Heart right ventricle (tissue), 16 donors: Measurements from ENCODE around the gene TBXAS1. TPM values are rescaled to one million over a fixed set of nuclear protein-coding genes. Genes with fewer than 3 reads are reported as not detected.

ENCODE experiments used
- ATAC-seq, 8 donors: fragments of 200-7000 bp; cut with Tn5 transposase; one replicate each; pipeline ENCODE4 v1.9.1; 2020; ENCODE audit warnings: mild to moderate bottlenecking in 8 of 8, moderate library complexity in 8 of 8, moderate number of reproducible peaks in 1 of 8
- DNase-seq, 2 donors: peaks; one replicate each; pipeline ENCODE4 v3.0.0-alpha.2; 2020
- H3K27ac ChIP-seq, 10 donors: fragments of 200-600 bp; sonication (generic) in 2 of 10; one replicate each; pipeline versions ENCODE4 v1.5.0 to v1.8.0; 2020 to 2022; ENCODE audit warnings: mild to moderate bottlenecking in 3 of 10
- H3K27me3 ChIP-seq, 7 donors: fragments of 200-600 bp; one replicate each; pipeline ENCODE4 v1.8.0; 2021 to 2022; ENCODE audit warnings: mild to moderate bottlenecking in 2 of 7
- H3K36me3 ChIP-seq, 9 donors: fragments of 200-600 bp; sonication (generic) in 1 of 9; one replicate each; pipeline versions ENCODE4 v1.5.0 to v1.8.0; 2020 to 2022; ENCODE audit warnings: mild to moderate bottlenecking in 2 of 9
- H3K4me1 ChIP-seq, 9 donors: fragments of 200-600 bp; sonication (generic) in 1 of 9; one replicate each; pipeline versions ENCODE4 v1.5.0 to v1.8.0; 2020 to 2022; ENCODE audit warnings: mild to moderate bottlenecking in 4 of 9
- H3K4me3 ChIP-seq, 10 donors: fragments of 200-600 bp; sonication (generic) in 2 of 10; one replicate each; pipeline versions ENCODE4 v1.5.0 to v1.8.0; 2020 to 2022; ENCODE audit warnings: mild to moderate bottlenecking in 7 of 10, moderate library complexity in 2 of 10
- H3K9me3 ChIP-seq, 11 donors: fragments of 200-600 bp in 10 of 11; sonication (generic) in 2 of 11; one replicate each; pipeline versions ENCODE4 v1.5.0 to v1.8.0; 2013 to 2022; ENCODE audit warnings: mild to moderate bottlenecking in 2 of 11, control low read depth in 1 of 11, moderate library complexity in 1 of 11
- CTCF ChIP-seq, 9 donors: fragments of 200-600 bp; sonication (generic) in 2 of 9; IDR thresholded peaks; one replicate each; pipeline versions ENCODE4 v1.5.0 to v1.8.0; 2021 to 2022; ENCODE audit warnings: antibody characterized with exemption in 9 of 9, mild to moderate bottlenecking in 5 of 9, moderate library complexity in 1 of 9
- WGBS, 2 donors: extraction: QIAGEN DNeasy Blood & Tissue Kit; methylation state at CpG; one replicate each; pipeline ENCODE4 v1.1.7; 2013; ENCODE audit warnings: inconsistent platforms in 1 of 2; 5-methylcytosine and 5-hydroxymethylcytosine counted together
- intact Hi-C, 10 donors: fragments of 100-400 bp; cut with DNase I; formaldehyde crosslinking; loops; one replicate each; pipeline versions ENCODE4 v1.11.1 to v1.14.2; 2022
- polyA plus RNA-seq, 2 donors: library from polyadenylated mRNA; stranded (reverse); fragments of 200-250 nt; gene quantifications; one replicate each; pipeline ENCODE4 v1.2.3, GENCODE V29; 2013
- total RNA-seq, 10 donors: library from RNA; stranded (reverse); fragmentation: NEBNext Ultra II Directional in 3 of 10; extraction: Animal tissue kit (Norgen Biotek cat#: 25700) in 3 of 10; gene quantifications; one replicate each; pipeline versions ENCODE4 v1.2.1 to v1.2.4, GENCODE V29; 2021 to 2023
- donor health status: Arrhythmogenic right ventricular cardiomyopathy.
- donor health status: ischemic (EF 13 %, LVEDD 7.1; RV severe dilation, severe dysfunction).
- donor health status: healthy with polysubstance abuse.
- donor health status: DM: no; HTN: yes; CAD: no.
- donor health status: DM: no; HTN: no; CAD: no.
- donor health status: ischemic (EF 25% LVEDD 6.9; RV normal size, moderate dysfunction).
- donor health status: ischemic (EF 25% LVEDD 5.7; RV mildly dilated, moderate dysfunction).
- donor health status: healthy.
- donor health status: DM: yes; HTN: yes; CAD: no.
- donor health status: Ischemic cardiomyopathy.
- donor health status: ischemic (EF 35%, LVEDD 5.7; RV mildly dilated, moderate dysfunction).
- donor health status: nonischemic (EF 11% LVEDD 7.7; RV severe dilation, severe dysfunction).
- donor health status: DM: yes; HTN: yes; CAD: no.
- donor health status: PGD.
- donor health status: ischemic (EF 29% LVEDD 5.4; RV normal size, mild dysfunction).
- donor health status: nonischemic (EF 23%, LVEDD 6.1; RV moderate dilation, normal function).

Gene TBXAS1
- total and polyA plus RNA-seq, 12 donors: 1.7 to 17.7 (median 3.7) TPM

DNA sequence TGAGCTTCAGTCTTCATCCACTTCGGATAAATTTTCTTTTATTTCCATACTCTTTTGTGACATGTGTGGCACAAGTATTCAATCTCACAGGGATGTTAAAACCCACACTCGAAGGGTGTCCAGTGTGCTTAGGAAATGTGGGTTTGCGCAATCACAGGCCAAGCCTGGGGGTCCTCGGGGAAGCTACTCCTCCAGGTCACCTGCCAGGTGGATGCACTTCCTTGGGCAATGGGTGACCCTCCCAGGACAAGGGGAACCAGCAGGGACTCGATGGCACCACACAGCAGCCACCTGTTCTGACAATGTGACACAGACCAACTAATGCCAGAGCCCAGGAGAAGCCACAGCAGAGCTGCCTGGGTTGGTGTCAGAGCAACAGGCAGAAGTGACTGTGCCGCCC is 194.7 kb downstream of the TBXAS1 start:
- Histone ChIP-seq H3K27ac (no peak overlapping the region), H3K27me3 (no peaks in the 10 kb centered on the region), H3K36me3 (peaks cover 0 to 83% (median 35%) of the 10 kb centered on the region in 9 donors), H3K4me1 (no peaks in the 10 kb centered on the region), H3K9me3 (no peaks in the 10 kb centered on the region), H3K4me3 (no peak overlapping the region)
- WGBS, 2 donors: 91 to 92% methylated on average over 6 of the region's 6 CpGs
- no peak for TF ChIP-seq CTCF (IDR thresholded peaks at IDR 0.05)
- DNase-seq (no peak), ATAC-seq (no peak)
- intact Hi-C loops: no loop called here

- no peaks in the 10 kb centered on the region for H3K9me3 ChIP-seq
- intact Hi-C loops: no loop called here
These were observed 195.5 kb downstream of the TBXAS1 start for GRCh38 chr7:140024585-140024984.

GRCh38 chr7:140025241-140025640 is 196.2 kb downstream of the TBXAS1 start:
- TF ChIP-seq CTCF (IDR thresholded peaks at IDR 0.05): no peak
- Histone ChIP-seq H3K4me1 (no peaks in the 10 kb centered on the region), H3K36me3 (peaks cover 0 to 93% (median 35%) of the 10 kb centered on the region in 9 donors), H3K27me3 (no peaks in the 10 kb centered on the region), H3K4me3 (no peak overlapping the region), H3K27ac (no peak overlapping the region), H3K9me3 (no peaks in the 10 kb centered on the region)
- WGBS, 2 donors: 94% methylated on average over 4 of the region's 4 CpGs
- no peak for ATAC-seq
- intact Hi-C loops: no loop called here
- DNase-seq: no peak

More at GRCh38 chr7:140024585-140024984, 195.5 kb downstream of the TBXAS1 start:
- Histone ChIP-seq H3K36me3 (peaks cover 0 to 90% (median 35%) of the 10 kb centered on the region in 9 donors), H3K27me3 (no peaks in the 10 kb centered on the region), H3K4me3 (no peak overlapping the region), H3K27ac (no peak overlapping the region), H3K4me1 (no peaks in the 10 kb centered on the region)
- ATAC-seq (no peak), DNase-seq (no peak)
- WGBS, 2 donors: 92 to 95% methylated on average over 18 of the region's 18 CpGs
- no peak for TF ChIP-seq CTCF (IDR thresholded peaks at IDR 0.05)

DNA sequence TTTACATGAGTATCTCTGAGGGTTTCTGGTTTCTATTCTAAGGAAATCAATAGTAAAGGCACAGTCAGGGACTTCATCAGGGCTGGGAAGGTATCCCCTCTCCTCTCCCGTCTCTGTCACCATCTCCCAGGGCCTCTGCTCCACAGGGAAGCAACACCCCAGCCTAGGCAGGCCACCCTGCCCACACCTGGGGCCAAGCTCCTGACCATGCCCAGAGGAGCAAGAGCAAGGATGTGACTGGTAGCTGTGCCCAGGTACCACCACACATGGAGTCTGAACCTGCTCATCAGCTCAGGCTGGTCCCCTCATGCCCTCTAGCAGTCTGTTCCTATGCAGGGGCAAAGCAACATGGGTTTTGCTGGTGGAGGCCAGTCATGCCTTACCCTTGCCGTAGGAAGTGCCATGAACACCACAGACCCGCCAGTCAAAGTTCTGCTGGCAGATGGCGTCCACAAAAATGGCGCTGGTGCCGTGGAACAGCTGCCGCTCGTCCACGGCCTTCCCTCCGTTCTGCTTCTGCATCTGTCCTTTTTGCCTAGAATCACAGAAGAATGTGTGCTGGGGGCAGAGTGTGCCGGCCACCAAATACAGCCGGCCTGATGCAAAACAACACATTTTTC is 196.9 kb downstream of the TBXAS1 start:
- H3K36me3 ChIP-seq: peaks cover 0 to 97% (median 35%) of the 10 kb centered on the region in 9 donors
- DNase-seq (no peak), ATAC-seq (no peak)
- H3K4me1 ChIP-seq: no peaks in the 10 kb centered on the region
- no peak for TF ChIP-seq CTCF (IDR thresholded peaks at IDR 0.05)
- intact Hi-C loops: no loop called here
- 89 to 93% methylated on average over 12 of the region's 12 CpGs for WGBS, 2 donors
- H3K27ac ChIP-seq: no peak overlapping the region
- no peaks in the 10 kb centered on the region for H3K27me3 ChIP-seq
- no peaks in the 10 kb centered on the region for H3K9me3 ChIP-seq
- no peak overlapping the region for H3K4me3 ChIP-seq
